GM18508 (cell line): ENCODE measurements around the gene PDCD11.

Source experiments
- ATAC-seq: cut with Tn5 transposase; IDR thresholded peaks from one replicate; pipeline ENCODE4 v1.9.1; 2021; ENCODE audit warnings: moderate number of reproducible peaks; ENCODE audit not compliant: insufficient read depth, unreplicated experiment

Gene PDCD11

GRCh38 chr10:103449208-103450144 lies 53.0 kb downstream of the PDCD11 start:
- no peak for ATAC-seq

DNA sequence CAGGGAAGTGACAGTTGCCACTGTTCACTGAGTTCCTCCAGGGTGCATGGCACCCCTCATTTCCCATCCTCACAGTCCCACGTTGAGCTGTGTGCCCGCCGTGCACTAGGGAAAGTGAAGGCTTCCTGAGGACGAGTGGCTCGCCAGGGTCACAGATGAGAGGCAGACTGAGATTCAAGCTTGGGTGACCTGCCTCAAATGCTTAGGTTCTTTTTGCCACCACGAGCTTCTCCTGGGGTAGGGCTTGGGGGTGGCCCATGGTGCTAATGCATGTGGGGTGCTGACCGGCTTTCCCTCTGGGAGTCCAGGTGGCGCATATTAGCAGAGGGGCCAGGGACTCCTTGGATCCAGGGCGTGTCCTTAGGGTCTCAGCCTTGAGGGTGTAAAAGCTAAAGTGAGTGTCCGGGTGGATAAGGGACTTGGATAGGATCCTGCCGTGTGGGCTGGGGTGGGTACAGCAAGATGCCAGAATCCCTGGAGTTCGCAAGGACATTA lies 53.8 kb downstream of the PDCD11 start:
- no peak for ATAC-seq

DNA sequence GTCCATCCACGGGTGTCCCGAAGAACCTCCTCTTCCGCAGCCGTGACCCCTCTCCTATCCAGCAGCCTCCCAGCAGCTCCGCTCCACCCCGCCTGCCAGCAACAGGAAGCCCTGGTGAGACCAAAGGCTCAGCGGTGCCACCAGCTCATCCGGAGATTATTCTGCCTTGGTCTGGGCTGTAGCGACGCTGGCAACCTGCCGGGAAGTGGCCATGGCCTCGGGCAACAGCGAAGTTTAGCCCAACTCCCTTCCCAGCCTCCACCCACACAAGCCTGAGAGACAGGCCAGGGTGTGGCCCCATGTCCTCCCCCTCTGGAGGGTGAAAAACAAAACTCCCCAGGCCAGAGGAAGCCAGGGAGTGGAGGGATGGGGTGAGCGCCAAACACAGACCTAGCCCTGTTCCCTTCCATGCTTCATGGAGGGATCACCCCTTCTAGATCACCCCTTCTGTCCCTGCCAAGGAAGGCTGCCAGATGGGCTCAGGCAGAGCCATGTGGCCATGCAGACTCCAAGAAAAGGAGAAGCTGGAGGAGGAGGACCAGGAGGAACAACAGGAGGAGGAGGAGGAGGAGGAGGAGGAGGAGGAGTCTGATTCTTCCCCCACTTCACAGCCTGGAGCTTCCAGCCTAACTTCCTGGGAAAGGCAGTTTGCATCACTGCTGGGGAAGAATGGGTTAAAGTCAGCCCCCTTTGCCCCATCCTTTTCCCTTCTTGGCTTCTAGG lies 54.8 kb downstream of the PDCD11 start:
- ATAC-seq, result no peak

DNA sequence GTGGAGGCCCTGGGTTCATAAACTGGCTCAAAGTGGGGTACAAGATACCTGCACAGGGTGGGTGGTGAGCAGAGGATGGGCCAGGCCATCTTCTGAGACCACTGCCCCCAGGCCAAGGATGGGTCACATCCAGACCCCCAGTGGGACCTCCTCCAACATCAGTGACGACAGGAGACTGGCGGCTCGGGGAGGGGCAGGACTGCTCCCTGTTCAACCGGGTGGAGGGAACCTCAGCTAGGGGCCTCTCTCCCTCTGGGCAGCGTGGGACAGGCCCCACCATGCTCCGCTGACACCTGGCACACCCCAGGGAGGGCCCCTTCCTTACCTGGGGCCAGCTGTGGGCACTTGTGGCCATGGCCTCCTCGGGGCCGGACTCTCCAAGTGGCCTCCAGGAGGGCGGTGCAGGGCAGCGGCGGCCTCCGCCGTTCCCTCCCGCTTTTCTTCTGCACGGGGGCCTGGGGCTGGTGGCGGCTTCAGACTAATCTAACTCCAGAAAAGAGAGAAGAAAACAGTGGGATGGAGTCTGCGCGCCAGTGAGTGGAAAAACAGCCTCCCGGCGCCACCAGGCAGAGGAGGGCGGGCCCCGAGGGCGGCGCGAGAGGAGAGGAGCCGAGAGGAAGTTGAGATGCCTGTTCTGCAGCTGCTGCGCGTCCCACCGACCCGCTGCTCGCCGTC lies 55.5 kb downstream of the PDCD11 start, which contains the start of gene CALHM2:
CALHM2 (minus strand) TSS at position 540 of the 675 bp plus-strand sequence. CDS start 2,429 bp downstream, outside the sequence.
- no peak for ATAC-seq

- no peak for ATAC-seq
Measured at GRCh38 chr10:103452506-103453230, 56.2 kb downstream of the PDCD11 start.

DNA sequence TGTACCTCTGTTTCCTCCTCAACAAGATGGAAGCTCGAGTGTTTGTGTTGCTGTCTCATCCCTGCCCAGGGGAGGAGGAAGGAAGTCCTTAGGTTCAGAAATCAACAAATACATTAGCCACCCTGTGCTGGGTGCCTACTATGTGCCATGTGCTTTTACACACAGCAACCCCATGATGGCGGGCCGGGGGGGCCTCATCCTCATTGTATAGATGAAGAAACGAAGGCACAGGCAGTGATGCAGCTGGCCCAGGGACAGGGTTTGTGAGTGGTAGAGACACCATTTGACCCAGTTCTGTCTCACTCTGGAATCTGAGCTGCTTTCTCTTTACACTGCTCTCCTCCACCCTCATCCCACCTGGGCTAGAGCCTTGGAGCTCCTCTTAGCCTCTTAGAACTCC lies 57.6 kb downstream of the PDCD11 start:
- no peak for ATAC-seq

- ATAC-seq, result no peak
Measured at GRCh38 chr10:103455235-103455634, 58.8 kb downstream of the PDCD11 start.

- ATAC-seq, result no peak
Measured at GRCh38 chr10:103456074-103456660, 59.7 kb downstream of the PDCD11 start.

DNA sequence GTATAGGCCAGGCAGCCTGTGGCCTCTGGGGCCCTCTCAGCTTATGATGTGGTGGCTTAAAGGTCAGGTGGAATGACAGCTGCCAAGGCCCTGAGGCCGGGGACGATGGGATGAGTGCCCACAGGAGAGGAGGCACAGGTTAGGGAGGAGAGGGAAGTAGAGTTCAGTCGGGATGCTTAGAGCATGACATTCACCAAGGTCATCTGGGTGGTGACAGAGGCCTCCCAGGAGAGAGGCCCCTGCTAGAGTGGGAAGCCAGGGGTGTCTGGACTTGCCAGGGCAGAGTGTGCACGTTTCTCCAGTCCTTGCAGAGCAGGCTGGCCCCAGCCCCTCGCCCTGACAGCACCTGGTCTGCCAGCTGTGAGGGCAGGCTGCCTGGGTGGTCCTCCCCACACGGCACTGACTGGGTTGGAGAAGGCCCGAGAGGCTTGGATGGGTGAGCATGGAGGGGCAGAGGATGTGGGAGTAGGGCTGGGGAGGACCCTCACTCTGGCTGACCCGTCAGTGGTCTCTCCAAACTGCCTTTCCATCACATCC lies 60.8 kb downstream of the PDCD11 start:
- no peak for ATAC-seq

DNA sequence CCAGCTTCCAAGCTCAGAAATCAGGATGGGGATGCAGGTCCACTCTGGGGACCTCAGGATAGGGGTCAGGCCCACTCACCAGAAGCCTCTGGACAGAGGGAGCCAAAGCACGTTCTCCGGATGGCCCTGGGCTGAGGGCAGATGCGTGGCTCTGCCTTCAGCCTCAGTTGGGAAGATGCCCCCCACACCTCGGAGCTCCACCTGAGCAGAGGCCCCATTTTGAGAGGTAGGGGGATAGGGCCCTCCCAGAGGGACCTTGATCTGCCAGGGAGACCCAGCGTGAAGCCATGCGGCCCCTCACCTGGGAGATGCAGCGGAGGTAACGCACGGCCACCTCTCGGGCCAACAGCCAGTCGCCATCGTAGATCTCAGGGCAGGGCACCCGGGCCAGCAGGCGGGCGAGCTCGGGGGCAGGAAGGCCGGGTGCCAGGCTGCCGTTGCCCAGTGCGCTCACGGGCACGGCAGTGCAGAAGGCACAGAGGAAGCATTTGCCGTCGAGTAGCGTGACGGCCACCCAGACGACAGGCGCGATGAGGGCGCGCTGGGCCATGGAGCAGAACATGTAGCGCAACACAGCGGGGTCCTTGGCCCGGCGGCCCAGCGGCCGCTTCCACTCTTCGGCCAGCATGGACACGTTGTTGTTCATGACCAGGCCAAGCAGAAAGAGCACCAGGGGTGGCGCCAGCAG lies 61.6 kb downstream of the PDCD11 start:
- no peak for ATAC-seq

GRCh38 chr10:103458720-103459119 lies 62.3 kb downstream of the PDCD11 start, which contains the start of gene CALHM1:
CALHM1 (minus strand) TSS chr10:103458900; CDS start chr10:103458751, 149 bp downstream.
- no peak for ATAC-seq

- ATAC-seq, result no peak
Measured at GRCh38 chr10:103459615-103460014, 63.2 kb downstream of the PDCD11 start.

DNA sequence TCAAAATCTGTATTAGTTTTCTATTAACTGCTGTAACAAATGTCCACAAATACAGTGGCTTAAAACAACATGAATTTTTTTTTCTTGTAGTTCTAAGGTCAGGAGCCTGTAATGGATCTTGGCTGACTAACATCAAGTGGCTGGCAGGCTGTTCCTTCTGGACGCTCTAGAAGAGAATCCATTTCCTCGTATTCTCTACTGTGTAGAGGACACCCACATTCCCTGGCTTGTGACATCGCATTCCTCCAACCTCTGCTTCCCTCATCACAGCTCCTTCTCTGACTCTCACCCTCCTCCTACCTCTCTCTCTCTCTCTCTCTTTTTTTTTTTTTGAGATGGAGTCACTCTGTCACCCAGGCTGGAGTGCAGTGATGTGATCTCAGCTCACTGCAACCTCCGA lies 67.1 kb downstream of the PDCD11 start:
- no peak for ATAC-seq

DNA sequence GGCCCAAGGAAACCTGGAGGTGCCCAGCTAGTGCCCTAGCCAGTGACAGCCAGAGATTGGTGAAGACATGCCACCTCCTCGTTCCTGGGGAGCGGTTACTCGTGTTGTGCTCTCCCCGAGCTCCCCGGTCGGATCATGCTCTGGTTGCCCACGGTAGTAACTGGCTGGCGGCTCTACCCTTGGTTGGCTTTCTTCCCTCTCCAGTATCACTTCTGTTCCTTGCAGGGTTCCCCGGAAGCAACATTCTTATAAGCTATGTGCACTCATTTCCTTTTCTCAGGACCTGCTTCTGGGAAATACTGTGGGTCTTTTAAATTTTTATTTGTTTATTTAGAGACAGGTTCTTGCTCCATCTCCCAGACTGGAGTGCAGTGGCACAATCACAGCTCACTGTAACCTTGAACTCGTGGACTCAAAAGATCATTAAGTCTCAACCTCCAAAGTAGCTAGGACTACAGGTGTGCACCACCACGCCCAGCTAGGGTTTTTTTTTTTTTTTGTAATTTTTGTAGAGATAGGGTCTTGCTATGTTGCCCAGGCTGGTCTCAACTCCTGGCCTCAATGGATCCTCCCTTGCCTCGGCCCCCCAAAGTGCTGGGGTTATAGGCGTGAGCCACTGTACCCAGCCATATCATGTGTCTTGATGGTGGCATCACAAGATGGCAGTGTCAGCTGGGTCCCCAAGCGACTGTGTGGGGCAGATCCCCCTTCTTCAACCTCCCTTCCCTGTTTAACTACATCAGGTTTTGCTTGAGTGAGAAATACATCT lies 69.2 kb downstream of the PDCD11 start:
- ATAC-seq, result no peak

DNA sequence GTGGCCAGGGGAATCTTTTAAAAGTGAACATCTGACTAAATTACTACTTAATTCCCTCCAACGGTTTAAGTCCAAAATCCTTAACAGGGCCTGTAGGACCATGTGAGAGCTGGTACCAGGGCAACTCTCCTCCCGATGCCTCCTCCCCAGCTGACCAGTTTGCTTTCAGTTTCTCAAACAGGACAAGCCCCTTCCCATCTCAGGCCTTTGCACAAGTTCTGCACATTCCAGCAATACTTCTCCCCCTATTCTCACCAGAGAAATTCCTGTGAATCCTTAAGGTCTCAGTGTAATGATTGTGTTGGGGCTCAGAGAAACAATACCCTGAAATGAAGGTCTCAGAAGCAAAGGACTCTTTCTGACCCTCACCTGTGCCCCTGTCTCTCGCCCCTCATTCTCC lies 70.3 kb downstream of the PDCD11 start:
- ATAC-seq, result no peak

DNA sequence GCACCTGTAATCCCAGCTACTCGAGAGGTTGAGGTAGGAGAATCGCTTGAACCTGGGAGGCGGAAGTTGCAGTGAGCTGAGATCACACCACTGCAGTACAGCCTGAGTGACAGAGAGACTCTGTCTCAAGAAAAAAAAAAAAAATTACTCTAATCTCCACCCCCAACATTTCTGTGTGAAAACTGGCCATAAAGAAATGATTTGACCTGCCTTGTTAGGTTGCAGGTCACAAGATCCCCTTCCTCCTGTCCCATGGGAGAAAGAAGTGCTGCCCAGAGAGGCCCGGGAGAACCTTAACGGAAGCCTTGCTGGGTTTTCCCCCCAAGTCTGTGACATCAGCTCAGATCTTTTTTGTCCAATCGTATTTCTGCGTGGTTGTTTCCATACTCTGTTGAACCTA lies 71.0 kb downstream of the PDCD11 start:
- ATAC-seq, result no peak

DNA sequence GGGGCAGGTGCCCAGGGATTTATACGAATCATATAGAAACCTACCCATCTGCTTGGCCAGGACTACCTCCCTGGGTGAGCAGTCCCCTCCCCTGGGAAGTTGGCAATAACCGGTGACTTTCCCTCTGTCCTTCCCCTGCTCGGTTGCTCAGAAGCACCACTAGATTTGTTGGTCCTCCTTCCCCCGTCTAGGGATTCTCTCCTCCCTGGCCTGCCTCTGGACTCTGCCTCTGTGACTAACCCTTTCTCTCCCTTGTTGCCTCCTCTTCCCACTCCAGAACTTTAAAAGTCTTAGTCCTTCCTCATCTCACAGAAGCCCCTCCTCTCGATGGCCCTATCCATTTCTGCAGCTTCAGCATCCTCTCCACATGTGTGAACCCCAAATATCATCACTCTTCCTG lies 72.8 kb downstream of the PDCD11 start:
- ATAC-seq, result no peak
